ENCODE results near the gene SOHLH1.

SOHLH1 gene, protein sequence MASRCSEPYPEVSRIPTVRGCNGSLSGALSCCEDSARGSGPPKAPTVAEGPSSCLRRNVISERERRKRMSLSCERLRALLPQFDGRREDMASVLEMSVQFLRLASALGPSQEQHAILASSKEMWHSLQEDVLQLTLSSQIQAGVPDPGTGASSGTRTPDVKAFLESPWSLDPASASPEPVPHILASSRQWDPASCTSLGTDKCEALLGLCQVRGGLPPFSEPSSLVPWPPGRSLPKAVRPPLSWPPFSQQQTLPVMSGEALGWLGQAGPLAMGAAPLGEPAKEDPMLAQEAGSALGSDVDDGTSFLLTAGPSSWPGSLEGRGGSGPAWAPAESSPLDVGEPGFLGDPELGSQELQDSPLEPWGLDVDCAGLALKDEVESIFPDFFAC

GRCh38 chr9:135699440-135699839 is at the start of gene SOHLH1:
TSS of gene SOHLH1 (minus strand) at chr9:135699481. CDS start at chr9:135699467, 14 bp downstream.
- DNase-seq = no peak

DNA sequence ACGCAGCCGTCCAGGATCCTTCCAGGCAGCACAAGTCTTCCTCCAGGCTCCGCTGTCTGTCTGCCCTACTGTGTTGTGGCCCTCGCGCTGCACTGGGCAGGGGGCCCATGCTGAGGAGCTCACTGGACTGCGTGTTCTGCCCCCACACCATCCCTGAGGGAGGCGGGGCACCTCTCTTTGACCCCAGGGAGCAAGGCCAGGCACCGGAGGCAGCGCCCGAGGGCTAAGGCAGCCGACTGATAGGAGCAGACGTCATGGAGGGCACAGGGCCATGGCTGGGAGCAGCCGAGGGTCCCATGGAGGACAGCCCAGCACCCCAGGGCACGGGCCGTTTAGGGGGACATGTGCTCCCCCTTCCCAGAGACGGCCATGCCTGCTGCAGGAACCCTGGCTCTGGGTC is 49.4 kb upstream of the SOHLH1 start:
- DNase-seq = no peak

- no peak for DNase-seq
Observed at GRCh38 chr9:135747311-135747710, 48.0 kb upstream of the SOHLH1 start.

DNA sequence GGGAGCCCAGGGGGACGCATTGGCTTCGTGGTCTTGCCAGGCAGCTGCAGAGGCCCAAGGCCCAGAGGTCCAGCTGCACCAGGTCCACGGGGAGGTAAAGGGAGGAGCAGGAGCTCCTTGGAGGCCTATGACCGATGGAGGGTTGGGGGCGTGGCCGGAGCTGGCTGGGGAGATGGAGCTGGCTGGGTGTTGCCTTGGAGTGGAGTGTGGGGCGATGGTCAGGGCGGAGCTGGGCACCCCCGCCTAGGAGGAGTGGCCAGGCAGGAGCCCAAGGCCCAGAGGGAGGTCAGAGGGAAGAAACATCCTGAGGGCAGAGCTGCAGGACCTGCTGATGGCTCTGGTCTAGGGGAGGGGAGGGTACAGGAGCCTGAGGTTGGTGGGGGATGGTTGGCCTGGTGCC is 47.3 kb upstream of the SOHLH1 start:
- no peak for DNase-seq

- DNase-seq = no peak
Observed at GRCh38 chr9:135745686-135746324, 46.5 kb upstream of the SOHLH1 start.

DNA sequence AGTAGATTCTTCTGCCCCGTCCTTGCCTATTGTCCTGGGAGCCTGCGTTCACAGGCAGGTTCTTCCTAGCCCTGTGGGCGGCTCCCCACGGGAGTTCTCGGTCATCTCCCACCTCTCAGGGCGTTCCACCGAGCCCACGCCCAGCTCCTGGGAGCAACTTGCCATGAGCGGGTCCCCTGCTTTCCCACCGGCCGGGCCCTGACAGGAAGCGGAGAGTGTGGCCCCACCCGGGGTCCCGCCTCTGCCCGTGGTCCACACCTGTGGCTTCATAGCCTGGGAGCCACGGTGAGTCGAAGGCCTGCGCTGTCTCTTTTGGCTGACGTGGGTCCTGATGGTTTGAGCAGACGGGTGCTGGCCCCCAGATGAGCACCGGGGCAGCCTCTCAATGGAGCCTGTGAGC is 45.9 kb upstream of the SOHLH1 start:
- no peak for DNase-seq

- DNase-seq = no peak
Observed at GRCh38 chr9:135744333-135745070, 45.2 kb upstream of the SOHLH1 start.

GRCh38 chr9:135743546-135744332 is 44.5 kb upstream of the SOHLH1 start:
- no peak for DNase-seq

- DNase-seq = no peak
Observed at GRCh38 chr9:135743021-135743420, 43.7 kb upstream of the SOHLH1 start.

DNA sequence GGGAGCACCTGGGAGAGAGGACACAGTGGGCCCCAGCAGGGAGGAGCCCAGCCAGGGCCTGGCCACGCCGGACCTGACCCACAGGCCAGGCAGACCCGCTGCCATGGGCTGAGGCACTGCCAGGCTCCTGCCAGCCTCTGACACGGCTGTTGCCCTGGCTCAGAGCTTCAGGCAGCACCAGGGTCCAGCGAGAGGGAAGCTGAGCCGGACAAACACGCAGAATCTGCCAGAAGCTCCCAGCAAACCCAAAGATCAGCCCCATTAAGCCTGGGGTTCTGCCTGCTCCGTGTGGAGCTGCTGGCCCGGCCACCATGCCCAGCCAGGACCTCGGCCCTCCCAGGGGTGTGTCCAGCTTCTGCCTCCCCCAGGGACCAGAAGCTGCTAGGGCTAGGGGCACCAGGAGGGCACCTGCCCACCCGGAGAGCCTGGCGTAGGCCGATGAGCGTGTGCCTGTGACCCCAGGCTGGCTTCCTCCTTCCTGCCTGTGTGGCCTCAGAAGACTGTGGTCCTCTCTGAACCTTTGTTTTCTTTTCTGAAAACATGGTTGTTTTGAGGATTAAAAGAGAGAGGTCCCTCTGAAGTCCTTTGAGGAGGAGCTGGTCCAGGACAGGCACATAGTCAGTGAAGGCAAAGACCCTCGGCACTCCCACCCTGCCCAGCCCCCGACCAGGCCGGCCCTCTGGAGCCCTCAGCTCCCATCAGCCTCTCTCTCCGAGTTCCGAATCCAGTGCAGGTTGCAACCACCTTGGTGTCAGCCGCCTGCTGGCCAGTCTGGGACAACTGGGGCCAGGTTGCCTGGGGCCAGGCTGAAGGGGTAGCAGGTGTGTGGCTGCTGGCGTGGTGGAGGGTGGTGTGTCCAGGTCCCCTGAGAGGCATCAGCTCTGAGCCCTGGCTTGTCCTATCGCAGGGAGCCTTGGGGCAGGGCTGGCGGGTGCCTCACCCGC is 42.3 kb upstream of the SOHLH1 start:
- no peak for DNase-seq

- DNase-seq = no peak
Observed at GRCh38 chr9:135739271-135740220, 40.3 kb upstream of the SOHLH1 start.

GRCh38 chr9:135737840-135738521 is 38.7 kb upstream of the SOHLH1 start:
- no peak for DNase-seq

- DNase-seq = no peak
Observed at GRCh38 chr9:135736979-135737839, 37.9 kb upstream of the SOHLH1 start.

GRCh38 chr9:135736272-135736978 is 37.1 kb upstream of the SOHLH1 start:
- DNase-seq = no peak

GRCh38 chr9:135734616-135735144 is 35.4 kb upstream of the SOHLH1 start:
- no peak for DNase-seq

DNA sequence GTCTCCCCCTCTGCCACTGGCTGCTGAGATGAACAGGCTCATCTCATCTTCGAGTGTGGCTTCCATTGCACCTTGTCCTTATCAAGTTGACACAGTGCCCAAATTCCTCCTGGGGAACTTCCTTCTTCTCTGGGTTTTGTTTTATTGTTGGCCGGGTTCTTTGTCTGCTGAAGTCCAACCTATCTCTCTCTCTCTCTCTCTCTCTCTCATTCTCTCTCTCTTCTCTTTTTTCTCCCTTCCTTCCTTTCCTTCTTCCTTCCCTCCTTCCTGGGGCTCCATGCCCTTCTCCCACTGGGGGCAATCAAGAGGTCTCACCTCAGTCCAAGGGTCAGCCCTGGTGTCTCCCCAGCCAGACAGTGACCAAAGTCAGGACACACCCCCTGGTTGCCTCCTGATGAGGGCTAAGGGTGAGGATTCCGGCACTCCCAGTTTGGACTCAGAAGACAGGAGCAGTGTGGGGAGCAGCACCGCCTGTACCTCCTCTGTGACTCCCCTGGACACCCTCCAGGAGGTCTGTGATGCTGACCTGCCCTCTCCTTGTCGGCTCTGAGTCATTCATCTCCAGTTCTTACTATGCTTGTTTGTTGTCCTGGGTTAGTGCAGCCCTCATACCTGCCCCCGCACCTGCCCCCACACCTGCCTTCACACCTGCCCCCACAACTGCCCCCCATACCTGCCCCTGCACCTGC is 33.4 kb upstream of the SOHLH1 start:
- no peak for DNase-seq

DNA sequence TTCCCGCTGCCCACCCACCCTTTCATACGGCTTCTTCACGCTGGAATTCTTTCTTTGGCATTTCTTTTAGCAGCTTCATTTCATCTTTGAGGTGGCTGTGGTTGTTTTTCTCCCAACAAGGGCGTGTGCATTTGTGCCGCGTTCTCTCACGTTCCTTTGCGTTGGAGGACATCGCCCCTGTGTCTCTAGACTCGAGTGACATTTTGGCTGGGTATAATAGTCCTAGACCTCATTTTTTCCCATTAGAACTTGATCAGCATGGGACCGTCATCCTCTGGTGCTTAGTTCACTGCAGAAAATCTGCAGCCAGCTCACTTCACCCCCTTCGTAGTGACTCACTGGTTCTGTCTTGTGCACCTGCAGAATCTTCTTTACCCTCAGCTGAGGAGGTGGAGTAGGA is 32.2 kb upstream of the SOHLH1 start:
- no peak for DNase-seq
